Liver (tissue), 9 donors: Measurements from ENCODE around the gene TRDN. TPM values are rescaled to one million over a fixed set of nuclear protein-coding genes. Genes with fewer than 3 reads are reported as not detected.

Source experiments
- DNase-seq: peaks from one replicate; pipeline ENCODE4 v3.0.0-alpha.2; 2017; ENCODE audit warnings: low spot score
- H3K27ac ChIP-seq, 2 donors: one replicate each; pipeline ENCODE4 v1.7.0; 2013; ENCODE audit warnings: inconsistent platforms in 2 of 2, low read length in 2 of 2, control low read depth in 1 of 2, low read depth in 1 of 2, mild to moderate bottlenecking in 1 of 2
- H3K27me3 ChIP-seq, 4 donors: one replicate each; pipeline versions ENCODE4 v1.6.1 to v1.7.0; 2013; ENCODE audit warnings: low read length in 3 of 4, inconsistent platforms in 1 of 4, mild to moderate bottlenecking in 1 of 4, moderate library complexity in 1 of 4; ENCODE audit not compliant: control insufficient read depth in 4 of 4, insufficient read depth in 4 of 4
- H3K36me3 ChIP-seq, 4 donors: one replicate each; pipeline versions ENCODE4 v1.6.1 to v1.7.0; 2013; ENCODE audit warnings: low read length in 3 of 4, mild to moderate bottlenecking in 3 of 4, low read depth in 1 of 4, moderate library complexity in 1 of 4; ENCODE audit not compliant: control insufficient read depth in 4 of 4, insufficient read depth in 3 of 4
- H3K4me1 ChIP-seq, 4 donors: one replicate each; pipeline versions ENCODE4 v1.6.1 to v1.7.0; 2013; ENCODE audit warnings: low read length in 3 of 4, mild to moderate bottlenecking in 3 of 4, moderate library complexity in 1 of 4; ENCODE audit not compliant: control insufficient read depth in 4 of 4, insufficient read depth in 4 of 4
- H3K4me3 ChIP-seq, 3 donors: one replicate each; pipeline versions ENCODE4 v1.6.1 to v1.7.0; 2013; ENCODE audit warnings: low read length in 3 of 3, control low read depth in 1 of 3, low read depth in 1 of 3, mild to moderate bottlenecking in 1 of 3
- H3K9ac ChIP-seq, 2 donors: one replicate each; pipeline ENCODE4 v1.7.0; 2013; ENCODE audit warnings: low read length in 2 of 2, mild to moderate bottlenecking in 2 of 2, moderate library complexity in 2 of 2, control low read depth in 1 of 2, low read depth in 1 of 2
- H3K9me3 ChIP-seq, 4 donors: one replicate each; pipeline versions ENCODE4 v1.6.1 to v1.7.0; 2013; ENCODE audit warnings: low read length in 3 of 4; ENCODE audit not compliant: control insufficient read depth in 4 of 4
- EGR1 ChIP-seq, 2 donors: IDR thresholded peaks; 2 replicates each; pipeline ENCODE4 v1.6.1; 2016 to 2018; ENCODE audit warnings: antibody characterized with exemption in 2 of 2, low read depth in 2 of 2
- FOXA1 ChIP-seq: IDR thresholded peaks from 2 replicates; pipeline ENCODE4 v1.6.1; 2016; ENCODE audit warnings: antibody characterized with exemption
- FOXA2 ChIP-seq: IDR thresholded peaks from 2 replicates; pipeline ENCODE4 v1.6.1; 2016; ENCODE audit warnings: antibody characterized with exemption
- GABPA ChIP-seq, 2 donors: IDR thresholded peaks in 1 of 2; conservative IDR thresholded peaks in 1 of 2; 2 replicates each; pipeline ENCODE4 v1.6.1; 2016; ENCODE audit warnings: antibody characterized with exemption in 2 of 2, mild to moderate bottlenecking in 1 of 2, moderate library complexity in 1 of 2
- HNF4A ChIP-seq, 2 donors: conservative IDR thresholded peaks; 2 replicates each; pipeline ENCODE4 v1.6.1; 2016; ENCODE audit warnings: antibody characterized with exemption in 2 of 2, mild to moderate bottlenecking in 2 of 2
- HNF4G ChIP-seq: IDR thresholded peaks from 2 replicates; pipeline ENCODE4 v1.6.1; 2016; ENCODE audit warnings: antibody characterized with exemption
- JUND ChIP-seq, 2 donors: IDR thresholded peaks; 2 replicates each; pipeline ENCODE4 v1.6.1; 2016; ENCODE audit warnings: antibody characterized with exemption in 2 of 2
- NR2F2 ChIP-seq: IDR thresholded peaks from 2 replicates; pipeline ENCODE4 v1.6.1; 2016; ENCODE audit warnings: antibody characterized with exemption
- RAD21 ChIP-seq, 2 donors: IDR thresholded peaks; 2 replicates each; pipeline ENCODE4 v1.6.1; 2016; ENCODE audit warnings: antibody characterized with exemption in 2 of 2, mild to moderate bottlenecking in 2 of 2
- RXRA ChIP-seq, 2 donors: IDR thresholded peaks; 2 replicates each; pipeline ENCODE4 v1.6.1; 2017 to 2018; ENCODE audit warnings: antibody characterized with exemption in 2 of 2, mild to moderate bottlenecking in 1 of 2
- SP1 ChIP-seq: IDR thresholded peaks from 2 replicates; pipeline ENCODE4 v1.6.1; 2018; ENCODE audit warnings: antibody characterized with exemption, mild to moderate bottlenecking
- TAF1 ChIP-seq: conservative IDR thresholded peaks from 2 replicates; pipeline ENCODE4 v1.6.1; 2016; ENCODE audit warnings: antibody characterized with exemption, mild to moderate bottlenecking
- YY1 ChIP-seq: IDR thresholded peaks from 2 replicates; pipeline ENCODE4 v1.6.1; 2016; ENCODE audit warnings: antibody characterized with exemption, mild to moderate bottlenecking
- WGBS: extraction: QIAGEN DNeasy Blood & Tissue Kit; methylation state at CpG from one replicate; pipeline ENCODE4 v1.1.7; 2013; 5-methylcytosine and 5-hydroxymethylcytosine counted together
- polyA plus RNA-seq, 2 donors: library from polyadenylated mRNA; stranded (reverse) in 1 of 2; unstranded in 1 of 2; fragments of 200-250 nt in 1 of 2; fragments of >200 nt in 1 of 2; fragmentation: Nextera tagmentation in 1 of 2; extraction: Ambion mirVana in 1 of 2; gene quantifications; one replicate each; pipeline versions ENCODE4 v1.2.1 to v1.2.3, GENCODE V29; 2013 to 2015
- total RNA-seq, 2 donors: library from RNA; depleted of rRNA; stranded (reverse); fragments of >200 nt; gene quantifications; one replicate each; pipeline ENCODE4 v1.2.3, GENCODE V29; 2014
- TF ChIP-seq, protein P1 (sequence below): fragments of 150-350 bp; IDR thresholded peaks from 2 replicates; pipeline ENCODE4 v1.5.1; 2017; ENCODE audit warnings: improper control_type of control experiment, low read depth, low read length; ENCODE audit not compliant: missing input control
- TF ChIP-seq, protein P2 (sequence below): IDR thresholded peaks from 2 replicates; pipeline ENCODE4 v1.6.1; 2016; ENCODE audit warnings: antibody characterized with exemption
- TF ChIP-seq, protein P3 (sequence below): IDR thresholded peaks from 2 replicates; pipeline ENCODE4 v1.6.1; 2016; ENCODE audit warnings: antibody characterized with exemption
- TF ChIP-seq, protein P4 (sequence below): IDR thresholded peaks from 2 replicates; pipeline ENCODE4 v1.6.1; 2016; ENCODE audit warnings: antibody characterized with exemption
- TF ChIP-seq, protein P5 (sequence below): IDR thresholded peaks from 2 replicates; pipeline ENCODE4 v1.6.1; 2016; ENCODE audit warnings: antibody characterized with exemption, mild to moderate bottlenecking
- donor health status: healthy.
- donor health status: healthy.
- donor health status: healthy.
- donor health status: healthy.
- donor health status: healthy.

TRDN gene
- total and polyA plus RNA-seq, 4 donors: 0.08 to 0.79 TPM; not detected in 2

- TF ChIP-seq, protein P1, sequence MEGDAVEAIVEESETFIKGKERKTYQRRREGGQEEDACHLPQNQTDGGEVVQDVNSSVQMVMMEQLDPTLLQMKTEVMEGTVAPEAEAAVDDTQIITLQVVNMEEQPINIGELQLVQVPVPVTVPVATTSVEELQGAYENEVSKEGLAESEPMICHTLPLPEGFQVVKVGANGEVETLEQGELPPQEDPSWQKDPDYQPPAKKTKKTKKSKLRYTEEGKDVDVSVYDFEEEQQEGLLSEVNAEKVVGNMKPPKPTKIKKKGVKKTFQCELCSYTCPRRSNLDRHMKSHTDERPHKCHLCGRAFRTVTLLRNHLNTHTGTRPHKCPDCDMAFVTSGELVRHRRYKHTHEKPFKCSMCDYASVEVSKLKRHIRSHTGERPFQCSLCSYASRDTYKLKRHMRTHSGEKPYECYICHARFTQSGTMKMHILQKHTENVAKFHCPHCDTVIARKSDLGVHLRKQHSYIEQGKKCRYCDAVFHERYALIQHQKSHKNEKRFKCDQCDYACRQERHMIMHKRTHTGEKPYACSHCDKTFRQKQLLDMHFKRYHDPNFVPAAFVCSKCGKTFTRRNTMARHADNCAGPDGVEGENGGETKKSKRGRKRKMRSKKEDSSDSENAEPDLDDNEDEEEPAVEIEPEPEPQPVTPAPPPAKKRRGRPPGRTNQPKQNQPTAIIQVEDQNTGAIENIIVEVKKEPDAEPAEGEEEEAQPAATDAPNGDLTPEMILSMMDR: no peak
- TF ChIP-seq RXRA (IDR thresholded peaks at IDR 0.05): no peak
These were observed 22.1 kb upstream of the TRDN start (continued) for GRCh38 chr6:123658848-123659247.

DNA sequence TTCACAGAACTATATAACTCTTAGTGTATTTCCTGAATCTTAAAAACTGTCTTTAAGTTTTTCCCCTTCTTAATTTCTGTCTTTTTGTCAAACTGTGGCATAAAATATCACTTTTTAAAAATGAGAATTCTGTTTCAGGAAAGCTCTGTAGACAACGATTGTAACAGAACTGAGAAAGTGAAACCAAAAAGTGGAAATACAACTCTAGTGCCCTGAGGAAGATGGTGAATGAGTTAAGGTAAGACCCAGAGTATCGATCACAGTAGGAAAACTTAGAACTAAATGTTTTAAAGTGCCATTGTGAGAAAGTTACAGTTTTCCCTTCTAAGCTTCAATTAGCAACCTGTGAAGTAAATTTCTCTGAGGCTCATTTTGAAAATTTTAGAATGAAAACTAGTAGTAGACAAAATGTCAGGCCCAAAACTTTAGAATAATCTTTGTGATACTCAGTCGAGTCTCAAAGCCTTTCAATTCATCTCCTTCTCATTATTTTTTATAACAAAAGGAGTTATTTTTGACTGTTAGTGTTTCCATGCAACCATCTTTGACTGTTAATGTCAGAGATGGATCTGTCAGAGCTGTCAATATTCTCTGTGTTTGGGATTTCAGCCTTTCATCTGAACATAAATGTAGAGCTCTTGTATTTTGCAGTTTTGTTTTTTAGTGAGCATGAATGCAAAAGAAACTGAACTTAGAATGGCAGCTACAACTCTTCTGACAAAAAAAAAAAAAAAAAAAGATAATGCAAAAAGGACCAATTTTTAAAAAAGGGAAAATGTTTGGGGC is 19.0 kb upstream of the TRDN start:
- H3K27ac ChIP-seq: no peak overlapping the region

GRCh38 chr6:123648723-123649122 is 12.0 kb upstream of the TRDN start:
- Histone ChIP-seq H3K9ac (no peak overlapping the region), H3K27me3 (peaks cover 0 to 2% (median 0%) of the 10 kb centered on the region in 4 donors), H3K4me1 (no peaks in the 10 kb centered on the region), H3K27ac (no peak overlapping the region), H3K9me3 (peaks cover 0 to 4% (median 0%) of the 10 kb centered on the region in 4 donors), H3K36me3 (no peaks in the 10 kb centered on the region), H3K4me3 (no peak overlapping the region)
- TF ChIP-seq YY1 (no peak), HNF4A (conservative IDR thresholded peaks at IDR 0.05) (no peak), RXRA (IDR thresholded peaks at IDR 0.05) (no peak), SP1 (no peak), EGR1 (IDR thresholded peaks at IDR 0.05; ENCODE audit: low read depth in 2 of 2) (no peak), RAD21 (IDR thresholded peaks at IDR 0.05) (no peak), JUND (IDR thresholded peaks at IDR 0.05) (no peak), GABPA (IDR thresholded peaks at IDR 0.05 in 1 of 2, conservative IDR thresholded peaks at IDR 0.05 in 1 of 2) (no peak), TAF1 (no peak), NR2F2 (no peak), HNF4G (no peak), FOXA2 (no peak), FOXA1 (no peak)
- TF ChIP-seq, protein P2, sequence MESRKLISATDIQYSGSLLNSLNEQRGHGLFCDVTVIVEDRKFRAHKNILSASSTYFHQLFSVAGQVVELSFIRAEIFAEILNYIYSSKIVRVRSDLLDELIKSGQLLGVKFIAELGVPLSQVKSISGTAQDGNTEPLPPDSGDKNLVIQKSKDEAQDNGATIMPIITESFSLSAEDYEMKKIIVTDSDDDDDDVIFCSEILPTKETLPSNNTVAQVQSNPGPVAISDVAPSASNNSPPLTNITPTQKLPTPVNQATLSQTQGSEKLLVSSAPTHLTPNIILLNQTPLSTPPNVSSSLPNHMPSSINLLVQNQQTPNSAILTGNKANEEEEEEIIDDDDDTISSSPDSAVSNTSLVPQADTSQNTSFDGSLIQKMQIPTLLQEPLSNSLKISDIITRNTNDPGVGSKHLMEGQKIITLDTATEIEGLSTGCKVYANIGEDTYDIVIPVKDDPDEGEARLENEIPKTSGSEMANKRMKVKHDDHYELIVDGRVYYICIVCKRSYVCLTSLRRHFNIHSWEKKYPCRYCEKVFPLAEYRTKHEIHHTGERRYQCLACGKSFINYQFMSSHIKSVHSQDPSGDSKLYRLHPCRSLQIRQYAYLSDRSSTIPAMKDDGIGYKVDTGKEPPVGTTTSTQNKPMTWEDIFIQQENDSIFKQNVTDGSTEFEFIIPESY: no peak
- TF ChIP-seq, protein P3, sequence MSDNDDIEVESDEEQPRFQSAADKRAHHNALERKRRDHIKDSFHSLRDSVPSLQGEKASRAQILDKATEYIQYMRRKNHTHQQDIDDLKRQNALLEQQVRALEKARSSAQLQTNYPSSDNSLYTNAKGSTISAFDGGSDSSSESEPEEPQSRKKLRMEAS: no peak
- TF ChIP-seq, protein P4, sequence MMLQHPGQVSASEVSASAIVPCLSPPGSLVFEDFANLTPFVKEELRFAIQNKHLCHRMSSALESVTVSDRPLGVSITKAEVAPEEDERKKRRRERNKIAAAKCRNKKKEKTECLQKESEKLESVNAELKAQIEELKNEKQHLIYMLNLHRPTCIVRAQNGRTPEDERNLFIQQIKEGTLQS: no peak
- TF ChIP-seq, protein P1: no peak
- TF ChIP-seq, protein P5, sequence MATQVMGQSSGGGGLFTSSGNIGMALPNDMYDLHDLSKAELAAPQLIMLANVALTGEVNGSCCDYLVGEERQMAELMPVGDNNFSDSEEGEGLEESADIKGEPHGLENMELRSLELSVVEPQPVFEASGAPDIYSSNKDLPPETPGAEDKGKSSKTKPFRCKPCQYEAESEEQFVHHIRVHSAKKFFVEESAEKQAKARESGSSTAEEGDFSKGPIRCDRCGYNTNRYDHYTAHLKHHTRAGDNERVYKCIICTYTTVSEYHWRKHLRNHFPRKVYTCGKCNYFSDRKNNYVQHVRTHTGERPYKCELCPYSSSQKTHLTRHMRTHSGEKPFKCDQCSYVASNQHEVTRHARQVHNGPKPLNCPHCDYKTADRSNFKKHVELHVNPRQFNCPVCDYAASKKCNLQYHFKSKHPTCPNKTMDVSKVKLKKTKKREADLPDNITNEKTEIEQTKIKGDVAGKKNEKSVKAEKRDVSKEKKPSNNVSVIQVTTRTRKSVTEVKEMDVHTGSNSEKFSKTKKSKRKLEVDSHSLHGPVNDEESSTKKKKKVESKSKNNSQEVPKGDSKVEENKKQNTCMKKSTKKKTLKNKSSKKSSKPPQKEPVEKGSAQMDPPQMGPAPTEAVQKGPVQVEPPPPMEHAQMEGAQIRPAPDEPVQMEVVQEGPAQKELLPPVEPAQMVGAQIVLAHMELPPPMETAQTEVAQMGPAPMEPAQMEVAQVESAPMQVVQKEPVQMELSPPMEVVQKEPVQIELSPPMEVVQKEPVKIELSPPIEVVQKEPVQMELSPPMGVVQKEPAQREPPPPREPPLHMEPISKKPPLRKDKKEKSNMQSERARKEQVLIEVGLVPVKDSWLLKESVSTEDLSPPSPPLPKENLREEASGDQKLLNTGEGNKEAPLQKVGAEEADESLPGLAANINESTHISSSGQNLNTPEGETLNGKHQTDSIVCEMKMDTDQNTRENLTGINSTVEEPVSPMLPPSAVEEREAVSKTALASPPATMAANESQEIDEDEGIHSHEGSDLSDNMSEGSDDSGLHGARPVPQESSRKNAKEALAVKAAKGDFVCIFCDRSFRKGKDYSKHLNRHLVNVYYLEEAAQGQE: no peak
- no peak for DNase-seq

More for the DNA sequence above, 19.0 kb upstream of the TRDN start:
- no peaks in the 10 kb centered on the region for H3K4me1 ChIP-seq
- WGBS: 49% methylated on average over 3 of the region's 3 CpGs
- no peak overlapping the region for H3K4me3 ChIP-seq
- H3K36me3 ChIP-seq: no peaks in the 10 kb centered on the region
- H3K9ac ChIP-seq: no peak overlapping the region
- DNase-seq: no peak
- no peaks in the 10 kb centered on the region for H3K9me3 ChIP-seq
- H3K27me3 ChIP-seq: no peaks in the 10 kb centered on the region
- TF ChIP-seq SP1 (no peak), HNF4A (conservative IDR thresholded peaks at IDR 0.05) (no peak), YY1 (no peak)
